ENCODE data around the gene MPPED2. TPM values are rescaled to one million over a fixed set of nuclear protein-coding genes. Genes with fewer than 3 reads are reported as not detected.

MPPED2 gene
- total RNA-seq, 1 donor from 2014 or later = 4.9 TPM

DNA sequence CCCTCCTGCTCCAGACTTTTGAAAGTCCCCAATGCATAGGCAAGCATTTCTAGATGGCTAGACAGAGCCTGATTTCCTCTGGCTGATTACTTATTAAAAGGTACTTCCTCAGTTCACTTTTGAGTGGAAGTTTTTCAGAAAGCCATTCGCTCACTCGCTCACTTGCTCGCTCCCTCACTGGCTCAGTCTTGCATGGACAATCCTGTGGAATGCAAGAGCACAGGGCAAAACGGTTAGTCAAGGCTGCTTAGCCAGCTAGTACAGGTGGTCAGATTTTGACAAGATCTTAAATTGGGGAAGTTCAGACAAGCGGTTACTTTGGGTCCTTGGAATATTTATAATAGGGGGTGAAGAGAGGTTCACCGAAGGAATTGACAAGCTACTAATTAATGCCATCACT is 162.3 kb downstream of the MPPED2 start:
- no peak for DNase-seq (ENCODE audit: low spot score)

DNA sequence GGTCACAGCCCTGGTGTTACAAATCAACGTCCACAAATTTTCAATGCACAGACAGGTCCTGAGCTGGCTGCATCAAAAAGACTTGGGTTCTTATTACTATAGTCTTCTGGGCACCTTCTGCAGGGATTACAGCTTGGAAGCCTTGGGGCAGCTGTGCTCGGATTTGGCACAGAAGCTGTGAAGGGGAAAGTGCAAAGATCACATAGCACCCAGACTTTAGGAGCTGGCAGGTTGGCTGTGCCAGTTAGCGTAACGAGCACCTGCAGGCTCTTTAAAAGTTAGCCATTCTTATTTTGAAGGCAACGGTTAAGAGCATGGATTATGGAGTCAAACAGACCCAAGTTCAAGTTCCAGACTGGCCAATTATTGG is 162.9 kb downstream of the MPPED2 start:
- DNase-seq (ENCODE audit: low spot score) = no peak

DNA sequence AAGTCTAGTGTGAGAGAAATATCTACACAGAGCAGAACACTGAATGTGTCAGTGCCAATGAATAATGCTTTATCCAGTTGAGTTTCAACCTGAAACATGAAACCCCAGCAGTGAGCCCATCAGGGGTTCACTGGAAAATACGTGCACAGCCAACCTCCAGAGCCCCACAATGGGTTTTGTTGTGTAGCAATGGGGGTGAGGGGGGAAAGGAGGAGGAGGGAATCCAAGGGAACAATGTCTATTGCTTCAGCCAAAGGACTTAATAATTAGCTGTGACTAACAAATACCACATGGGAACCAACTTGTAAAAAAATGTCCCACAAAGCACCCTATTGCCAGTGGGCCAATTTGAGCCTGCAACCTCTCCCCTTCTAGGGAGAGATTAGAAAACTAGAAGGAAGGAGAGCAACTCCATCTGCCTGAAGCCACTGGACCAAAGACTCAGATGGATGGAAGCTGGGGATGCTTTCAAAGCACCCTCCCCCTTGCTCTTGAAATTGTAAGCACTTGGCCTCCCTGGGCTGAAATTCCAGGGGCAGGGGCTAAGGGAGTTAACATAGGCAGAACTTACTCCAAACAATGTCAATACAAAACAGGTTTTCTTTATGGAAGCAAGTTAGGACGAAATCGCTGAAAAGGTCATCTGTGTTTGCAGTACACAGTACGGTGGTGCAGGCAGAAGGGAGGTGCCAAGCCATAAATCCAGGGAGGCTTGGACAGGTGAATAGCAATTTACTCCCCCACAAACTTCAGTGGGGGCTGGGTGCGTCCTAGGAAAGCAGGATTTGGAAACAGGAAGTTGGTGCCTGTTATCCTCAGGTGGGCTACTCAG is 163.5 kb downstream of the MPPED2 start:
- no peak for DNase-seq (ENCODE audit: low spot score)

DNA sequence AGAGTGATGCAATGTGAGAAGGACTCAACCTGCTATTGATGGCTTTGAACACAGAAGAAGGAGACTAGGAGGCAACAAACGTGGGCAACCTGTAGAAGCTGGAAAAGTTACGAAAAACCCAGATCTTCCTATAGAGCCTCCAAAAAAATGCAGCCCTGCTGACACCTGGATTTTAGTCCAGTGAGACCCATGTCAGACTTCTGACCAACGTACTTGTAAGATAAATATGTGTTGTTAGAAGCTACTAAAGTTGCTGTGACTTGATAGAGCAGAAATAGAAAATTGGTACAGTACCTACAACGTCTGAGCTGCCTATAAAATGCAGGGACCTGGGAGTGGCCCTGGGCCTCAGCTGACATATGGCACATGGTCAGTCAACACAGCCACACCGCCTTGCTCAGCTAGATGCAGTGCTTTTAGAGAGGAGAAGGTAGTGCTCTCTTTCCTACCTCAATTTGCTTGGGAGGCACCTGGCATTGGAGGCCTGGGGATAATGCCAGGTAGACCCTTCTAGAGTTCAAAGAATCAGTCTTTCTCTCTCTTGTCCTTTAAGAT is 165.8 kb downstream of the MPPED2 start:
- DNase-seq (ENCODE audit: low spot score) = no peak

DNA sequence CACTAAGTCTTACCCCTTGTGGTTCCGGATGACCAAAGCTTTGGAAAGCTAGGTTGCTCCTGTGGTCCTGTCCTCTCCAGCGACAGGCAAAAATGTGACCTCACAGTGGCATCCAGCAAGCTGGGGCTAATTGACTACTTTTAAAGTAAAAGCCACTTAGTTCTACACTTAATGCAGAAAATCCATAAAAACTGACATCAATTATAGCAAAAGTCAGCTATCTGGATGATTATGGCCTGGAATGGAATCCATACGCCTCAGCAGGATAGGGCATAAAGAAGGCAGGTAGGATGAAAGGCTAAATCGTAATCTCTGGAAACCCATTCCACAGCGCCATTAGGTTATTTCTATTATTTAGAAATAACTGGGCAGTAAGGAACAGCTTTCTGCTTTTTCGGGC is 171.3 kb downstream of the MPPED2 start:
- no peak for DNase-seq (ENCODE audit: low spot score)

DNA sequence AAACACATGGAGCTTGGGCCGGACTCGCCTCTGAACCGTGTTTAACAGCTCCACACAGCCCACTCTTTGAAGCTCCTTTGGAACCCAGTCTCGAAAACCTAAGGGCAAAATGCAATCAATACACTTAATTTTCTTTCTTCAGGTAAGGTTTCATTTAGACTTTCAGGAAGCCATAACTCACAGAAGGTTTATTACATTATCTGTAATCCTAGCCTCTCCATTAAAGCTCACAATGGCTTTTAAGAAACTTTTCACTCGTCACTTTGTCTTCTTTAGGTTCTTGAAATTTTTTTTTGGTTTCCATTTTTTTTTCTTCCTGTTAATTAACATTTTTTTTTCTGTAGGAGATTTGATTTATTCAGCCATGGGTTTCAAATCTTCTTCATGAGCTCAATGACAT is 171.9 kb downstream of the MPPED2 start:
- DNase-seq (ENCODE audit: low spot score) = no peak

DNA sequence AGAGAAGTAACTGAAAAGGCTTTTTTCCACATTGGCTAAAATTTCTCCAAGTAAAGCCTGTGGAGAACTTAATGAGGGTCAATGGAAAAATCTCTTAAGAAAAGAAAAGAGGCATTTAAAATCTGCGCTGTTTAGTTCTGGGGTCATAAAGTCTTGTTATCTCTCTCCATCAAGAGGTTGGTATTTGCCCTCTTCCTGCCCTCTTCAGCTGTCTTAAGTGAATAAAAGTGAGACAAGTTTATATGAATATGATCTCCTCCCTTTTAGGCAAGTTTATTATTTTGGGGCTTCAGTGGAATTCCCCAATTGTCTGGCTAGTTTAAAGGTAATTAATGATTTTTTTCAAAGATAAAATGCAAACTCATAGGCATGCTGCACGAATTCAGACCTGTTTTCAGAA is 173.6 kb downstream of the MPPED2 start:
- DNase-seq (ENCODE audit: low spot score) = no peak

DNA sequence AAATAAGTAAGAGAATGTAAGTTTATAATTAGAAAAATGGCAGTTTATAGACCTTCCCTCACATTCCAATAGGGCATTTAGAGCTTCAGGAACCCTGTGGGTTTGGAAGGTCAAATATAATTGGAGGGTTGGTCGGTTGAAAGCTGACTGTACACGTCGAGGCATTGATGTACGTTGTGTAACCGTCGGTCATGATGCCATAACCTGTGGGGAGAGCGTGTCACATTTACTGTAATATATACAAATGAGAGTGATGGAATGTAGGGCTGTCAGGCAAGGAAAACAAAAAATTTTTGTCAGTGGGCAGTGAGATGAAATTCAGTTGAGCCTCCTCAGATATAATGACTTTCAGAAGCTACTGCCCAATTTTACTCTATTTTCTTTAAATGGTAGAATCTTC is 174.8 kb downstream of the MPPED2 start:
- DNase-seq (ENCODE audit: low spot score) = no peak

DNA sequence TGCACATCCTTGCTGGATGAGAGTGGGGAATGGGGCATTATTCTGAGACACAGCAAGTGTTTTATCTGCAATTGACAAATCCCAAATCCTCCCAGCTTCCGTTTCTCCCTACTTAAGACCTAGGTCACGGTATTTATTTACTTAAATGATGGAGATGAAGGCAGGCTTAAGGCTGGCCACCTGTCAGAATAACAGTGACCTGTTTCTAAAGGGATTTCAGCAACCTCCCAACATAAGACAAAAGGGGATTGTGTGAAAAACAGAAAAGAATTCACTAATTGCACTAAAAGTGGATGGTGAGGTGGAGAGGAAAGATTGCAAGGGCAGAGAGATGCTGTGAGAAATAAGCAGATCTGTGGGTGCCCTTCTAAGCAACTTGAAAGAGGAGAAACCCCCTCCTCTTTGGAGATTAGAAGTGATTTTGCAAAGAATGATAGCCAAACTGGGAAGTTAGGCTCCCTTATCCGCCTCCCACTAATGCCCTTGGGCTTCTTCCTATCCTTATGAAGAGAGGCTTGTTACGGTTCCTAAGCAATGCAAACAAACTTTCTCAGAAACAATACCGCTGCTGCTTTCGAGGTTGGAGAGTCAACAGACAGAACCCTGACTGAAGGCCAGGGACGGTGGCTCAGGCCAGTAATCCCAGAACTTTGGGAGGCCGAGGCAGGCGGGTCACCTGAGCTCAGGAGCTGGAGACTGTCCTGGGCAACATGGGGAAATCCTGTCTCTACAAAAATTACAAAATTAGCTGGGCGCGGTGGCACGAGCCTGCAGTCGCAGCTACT is 179.0 kb downstream of the MPPED2 start:
- no peak for DNase-seq (ENCODE audit: low spot score)

DNA sequence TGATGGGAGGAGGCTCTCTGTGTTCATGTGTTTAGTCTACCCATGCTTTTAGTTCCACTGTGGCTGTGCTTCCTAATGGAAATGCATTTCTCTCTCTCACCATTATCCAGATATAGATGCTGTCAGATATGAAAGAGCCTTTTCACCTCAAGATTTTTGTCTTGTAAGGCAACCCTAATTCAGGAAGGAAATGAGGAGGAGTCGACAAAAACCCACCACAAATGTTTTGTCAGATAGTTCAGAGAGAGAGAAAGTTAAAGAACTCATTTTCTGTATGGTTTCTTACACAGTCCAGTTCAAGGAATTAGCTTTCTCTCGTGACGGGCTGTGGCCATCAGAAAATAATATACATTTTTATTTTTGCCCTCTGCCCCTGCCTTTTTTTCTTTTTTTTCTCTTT is 180.8 kb downstream of the MPPED2 start:
- no peak for DNase-seq (ENCODE audit: low spot score)

DNA sequence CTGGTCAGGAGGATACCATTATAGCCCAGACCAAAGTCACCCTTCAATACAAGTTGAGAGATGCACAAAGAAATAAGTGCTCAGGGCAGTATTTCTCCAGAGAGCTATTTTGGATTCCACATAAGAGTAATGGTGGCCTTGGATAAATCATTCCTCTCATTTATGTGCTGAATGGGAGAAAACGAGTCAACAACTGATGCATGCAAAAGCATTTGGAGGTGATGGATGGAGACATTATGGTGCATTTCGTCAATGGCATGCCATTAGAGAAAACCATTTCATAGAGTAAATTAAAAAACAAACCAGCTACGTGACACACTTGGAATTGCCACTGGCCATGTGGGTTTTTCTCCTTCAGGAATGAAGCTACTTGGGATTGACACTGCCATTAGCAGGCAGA is 182.0 kb downstream of the MPPED2 start:
- no peak for DNase-seq (ENCODE audit: low spot score)

DNA sequence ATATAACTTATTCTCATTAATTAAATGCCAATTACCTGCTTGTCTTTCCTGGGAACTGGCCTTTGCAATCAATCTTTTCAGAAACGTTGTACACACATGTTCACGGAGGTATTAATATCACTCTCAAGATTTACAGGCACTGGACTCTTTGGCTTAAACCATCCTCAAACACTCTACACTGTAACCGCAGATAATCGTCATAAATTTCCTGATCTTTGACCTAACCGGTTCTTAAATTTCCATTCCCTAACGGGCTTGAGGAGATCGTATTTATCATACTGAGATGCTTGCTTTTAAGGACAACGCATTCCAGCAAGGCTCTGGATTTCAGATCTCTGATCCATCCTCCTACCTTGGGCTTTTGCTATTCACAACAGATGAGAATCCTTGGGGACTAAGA is 190.4 kb downstream of the MPPED2 start:
- no peak for DNase-seq (ENCODE audit: low spot score)

DNA sequence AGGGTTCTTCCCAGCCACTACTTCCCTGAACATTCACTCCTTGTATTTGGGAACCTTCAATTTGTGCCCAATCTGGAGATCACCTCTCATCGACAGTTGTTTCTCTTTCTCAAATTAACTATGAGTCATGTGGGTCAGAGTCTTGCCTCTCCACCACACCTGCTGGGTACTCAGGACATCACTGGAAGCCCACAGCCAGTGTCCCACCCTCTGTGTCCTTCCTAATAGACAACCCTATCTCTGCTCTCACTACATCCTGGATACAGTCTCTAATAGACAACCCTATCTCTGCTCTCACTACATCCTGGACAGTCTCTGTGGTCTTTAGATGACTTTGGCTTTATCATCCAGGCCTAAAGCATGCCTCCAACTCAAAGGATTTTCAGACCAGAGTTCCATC is 193.1 kb downstream of the MPPED2 start:
- no peak for DNase-seq (ENCODE audit: low spot score)

DNA sequence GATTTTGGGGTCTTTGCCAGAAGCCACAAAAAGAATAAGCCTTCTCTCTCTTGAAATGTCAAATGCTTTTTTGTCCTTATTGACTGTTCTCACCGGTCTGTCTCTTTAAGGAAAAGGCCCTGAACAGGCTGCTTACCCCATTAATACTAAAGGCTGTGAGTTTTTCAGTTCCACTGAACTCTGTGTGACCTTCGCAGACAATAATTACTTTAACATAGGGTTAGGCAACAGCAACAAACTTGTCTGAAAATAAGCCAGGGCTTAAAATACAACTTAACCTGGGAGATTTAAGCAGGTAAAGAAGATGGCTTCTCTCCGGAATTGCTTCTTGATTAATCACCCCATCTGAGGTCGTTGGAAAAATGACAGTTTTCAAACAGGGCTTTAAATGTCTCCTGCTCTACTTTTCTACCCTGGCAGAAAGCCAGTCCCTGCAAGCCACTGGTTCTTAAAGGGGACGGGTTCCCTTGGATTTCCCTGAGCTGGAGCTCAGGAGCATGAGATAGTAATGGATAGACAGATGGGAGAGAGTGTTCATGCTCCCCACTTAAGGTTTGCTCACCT is 193.8 kb downstream of the MPPED2 start:
- no peak for DNase-seq (ENCODE audit: low spot score)

DNA sequence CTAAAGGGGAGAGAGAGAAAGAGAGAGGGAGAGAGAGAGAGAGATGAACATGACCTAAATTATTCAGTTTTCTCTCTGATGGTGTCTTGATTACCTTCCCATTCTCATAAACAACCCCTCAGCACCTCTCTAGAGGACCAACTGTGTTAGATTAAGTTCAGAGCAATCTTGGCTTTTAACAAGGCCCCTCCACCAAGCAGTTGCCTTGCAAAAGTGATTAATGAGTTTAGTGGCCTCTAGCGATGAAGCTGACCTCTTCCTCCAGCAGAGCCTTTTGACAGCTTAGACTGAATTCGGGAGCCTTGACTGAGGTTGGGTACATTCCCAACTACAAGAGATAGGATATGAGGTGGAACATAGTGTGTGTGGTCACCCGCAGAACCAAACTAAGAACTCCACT is 197.2 kb downstream of the MPPED2 start:
- no peak for DNase-seq (ENCODE audit: low spot score)

DNA sequence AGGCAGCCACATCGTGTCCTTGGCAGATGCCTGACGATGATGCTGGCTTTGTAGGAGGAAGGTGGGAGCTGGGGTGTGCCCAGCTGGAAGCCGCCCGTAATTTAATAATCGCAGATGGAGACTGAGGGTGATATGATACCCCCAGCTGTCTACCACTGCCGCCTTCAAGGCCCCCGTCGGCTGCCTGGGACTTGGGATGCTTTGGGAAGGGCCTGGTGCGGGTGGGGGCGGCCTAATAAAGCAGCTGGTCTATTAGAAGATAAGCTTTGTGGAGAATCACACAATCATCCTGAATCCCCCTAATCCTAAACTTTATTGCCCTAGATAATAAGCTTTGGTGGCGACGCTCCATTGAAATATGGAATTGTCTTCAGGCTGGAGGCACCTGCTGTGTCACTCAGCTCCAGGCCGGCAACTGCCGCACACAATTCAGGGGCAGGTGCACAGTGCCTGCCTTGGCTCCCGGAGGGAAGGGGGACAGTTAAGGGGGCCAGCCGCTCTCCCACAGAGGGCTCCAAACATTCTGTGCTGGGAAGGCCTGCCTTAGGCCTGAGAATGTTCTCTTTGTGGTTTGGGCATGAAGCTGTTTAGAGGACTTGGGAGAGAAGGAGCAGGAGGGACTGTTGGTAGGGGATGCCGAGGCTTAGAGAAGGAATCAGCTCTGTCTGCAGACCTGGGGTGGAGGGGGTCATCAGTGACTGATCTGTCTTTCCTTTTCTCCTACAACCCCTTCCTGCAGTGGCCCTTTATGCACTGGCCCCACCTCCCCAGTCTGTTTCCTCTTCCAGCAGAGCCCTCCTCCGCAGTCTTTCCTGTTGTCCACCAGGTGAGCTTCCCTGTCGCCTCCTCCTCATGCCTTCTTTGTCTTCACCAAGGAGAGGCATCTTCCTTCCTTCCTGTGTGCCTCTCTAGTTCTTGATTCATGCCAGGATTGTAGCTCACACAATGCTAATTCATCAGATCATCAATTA is 198.0 kb downstream of the MPPED2 start:
- DNase-seq (ENCODE audit: low spot score) = no peak

DNA sequence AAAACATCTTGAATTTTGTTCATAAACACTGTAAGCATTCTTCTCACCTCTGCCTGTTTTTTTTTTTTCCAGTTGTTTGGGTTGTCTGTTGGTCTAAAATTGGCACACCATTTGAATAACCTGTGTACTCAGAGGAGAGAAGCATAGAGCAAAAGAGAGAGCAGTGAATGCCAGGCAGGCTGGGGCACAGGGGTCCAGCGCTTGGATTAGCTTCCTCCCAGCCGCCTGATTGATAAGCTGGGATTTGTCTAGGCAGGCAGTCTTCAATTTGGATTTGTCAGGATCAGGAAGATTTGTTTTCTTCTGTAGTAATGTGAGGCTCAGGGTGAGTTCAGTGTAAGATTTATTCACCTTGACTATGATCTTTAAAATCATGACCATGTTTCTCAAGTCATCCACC is 204.3 kb downstream of the MPPED2 start:
- no peak for DNase-seq (ENCODE audit: low spot score)

DNA sequence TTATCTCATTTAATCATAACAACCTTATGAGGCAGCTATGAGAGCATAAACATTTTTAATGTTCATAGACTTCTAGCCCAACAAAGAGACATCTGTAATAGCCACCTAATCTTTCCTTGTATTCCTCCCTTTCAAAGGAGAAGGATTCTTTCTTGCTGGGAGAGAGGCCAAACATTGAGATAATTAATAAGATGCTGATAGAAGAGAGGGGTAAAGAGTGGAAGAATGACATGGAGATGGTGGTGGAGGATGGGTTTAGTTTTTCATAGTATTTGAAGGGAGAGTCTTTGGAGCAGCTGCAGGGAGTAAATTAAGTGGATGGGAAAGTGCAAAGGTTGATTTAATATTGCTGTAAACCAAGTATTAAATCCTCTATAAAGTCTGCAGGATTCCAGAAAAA is 205.3 kb downstream of the MPPED2 start:
- no peak for DNase-seq (ENCODE audit: low spot score)

DNA sequence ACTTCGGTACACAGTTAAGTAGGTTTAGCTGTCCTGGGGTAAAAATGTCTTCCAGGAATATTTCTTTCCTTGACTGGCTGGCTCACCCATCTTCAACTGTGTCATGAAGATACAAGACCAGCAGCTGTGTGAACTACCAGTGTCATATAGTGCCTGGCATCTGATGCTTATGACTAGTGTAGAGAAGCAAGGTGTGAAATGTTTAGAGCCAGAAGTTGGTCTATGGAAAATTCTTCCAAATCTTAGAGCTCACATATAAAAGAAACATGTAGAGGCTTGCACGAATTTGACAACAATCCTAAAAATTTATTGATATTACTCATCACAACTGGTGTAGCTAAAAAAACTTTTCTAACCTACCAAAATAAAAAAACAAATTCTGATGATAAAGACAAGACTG is 208.8 kb downstream of the MPPED2 start:
- no peak for DNase-seq (ENCODE audit: low spot score)

DNA sequence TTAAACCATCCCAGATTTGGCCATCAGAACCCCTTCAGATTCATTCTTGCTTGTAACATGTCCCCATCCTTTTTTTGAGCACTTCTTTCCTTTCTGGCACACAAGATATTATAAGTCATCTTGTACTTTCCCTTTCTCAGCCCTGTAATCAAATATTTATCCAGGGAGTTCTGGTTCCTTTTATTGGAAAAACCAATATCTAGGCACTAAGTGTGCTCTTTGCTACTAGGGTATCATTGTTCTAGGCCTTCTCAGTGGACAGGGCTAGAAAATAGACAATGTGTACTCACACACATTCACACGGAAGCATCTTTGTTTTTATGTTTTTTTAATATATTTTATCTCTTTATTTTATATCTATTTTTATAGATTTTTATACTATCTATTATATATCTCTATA is 216.0 kb downstream of the MPPED2 start:
- DNase-seq (ENCODE audit: low spot score) = no peak

DNA sequence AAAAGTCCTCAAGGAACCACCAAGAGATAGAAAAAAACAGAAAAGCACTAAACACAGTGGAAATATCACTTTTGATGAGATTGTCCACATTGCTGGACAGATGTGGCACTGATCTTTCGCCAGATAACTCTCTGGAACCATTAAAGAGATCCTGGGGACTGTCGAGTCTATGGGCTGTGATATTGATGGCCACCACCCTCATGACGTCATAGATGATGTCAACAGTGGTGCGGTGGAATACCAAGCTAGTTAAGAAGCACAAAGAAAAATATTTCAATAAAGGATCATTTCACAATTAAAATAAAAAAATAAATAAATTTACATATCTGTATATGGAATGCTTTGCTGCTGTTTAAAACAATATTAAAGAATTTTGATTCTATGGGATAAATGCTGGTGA is 217.8 kb downstream of the MPPED2 start:
- DNase-seq (ENCODE audit: low spot score) = no peak
